ENCODE data around the gene VSTM2L. TPM values are rescaled to one million over a fixed set of nuclear protein-coding genes. Genes with fewer than 3 reads are reported as not detected.
A peak's percentile ranks its signal among the peaks of the same experiment; 100 is the strongest.

VSTM2L gene
- total RNA-seq, 2 donors from 2014 or later = 139 to 158 TPM

- intact Hi-C loops (cut with DNase I) = no loop called here
- ATAC-seq (no peak), DNase-seq (no peak)
Measured at GRCh38 chr20:37976887-37977286, 74.0 kb downstream of the VSTM2L start.

- ATAC-seq = no peak
- intact Hi-C loops (cut with DNase I) = no loop called here
Measured at GRCh38 chr20:37977338-37977737, 74.4 kb downstream of the VSTM2L start.

DNA sequence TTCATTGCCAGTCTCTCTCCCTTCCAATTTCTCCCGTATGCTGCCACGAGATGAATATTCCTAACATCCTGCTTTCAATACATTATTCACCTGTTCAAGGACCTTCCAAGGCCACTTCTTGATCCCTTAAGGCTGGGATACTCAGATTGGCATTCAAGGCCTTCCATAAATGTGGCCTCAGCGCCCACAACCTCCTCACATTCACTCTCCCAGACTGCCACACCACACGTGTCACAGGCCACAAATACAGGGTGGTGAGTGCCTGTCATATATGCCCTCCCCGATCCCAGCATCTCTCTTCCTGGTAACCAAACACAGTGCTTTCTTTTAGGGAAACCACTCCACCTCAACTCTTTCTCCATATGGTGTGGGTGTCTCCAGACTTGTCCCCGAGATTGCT, 74.9 kb downstream of the VSTM2L start:
- intact Hi-C loops (cut with DNase I) = no loop called here
- no peak for ATAC-seq
- no peak for DNase-seq

More at GRCh38 chr20:37977338-37977737, 74.4 kb downstream of the VSTM2L start:
- no peak for DNase-seq

DNA sequence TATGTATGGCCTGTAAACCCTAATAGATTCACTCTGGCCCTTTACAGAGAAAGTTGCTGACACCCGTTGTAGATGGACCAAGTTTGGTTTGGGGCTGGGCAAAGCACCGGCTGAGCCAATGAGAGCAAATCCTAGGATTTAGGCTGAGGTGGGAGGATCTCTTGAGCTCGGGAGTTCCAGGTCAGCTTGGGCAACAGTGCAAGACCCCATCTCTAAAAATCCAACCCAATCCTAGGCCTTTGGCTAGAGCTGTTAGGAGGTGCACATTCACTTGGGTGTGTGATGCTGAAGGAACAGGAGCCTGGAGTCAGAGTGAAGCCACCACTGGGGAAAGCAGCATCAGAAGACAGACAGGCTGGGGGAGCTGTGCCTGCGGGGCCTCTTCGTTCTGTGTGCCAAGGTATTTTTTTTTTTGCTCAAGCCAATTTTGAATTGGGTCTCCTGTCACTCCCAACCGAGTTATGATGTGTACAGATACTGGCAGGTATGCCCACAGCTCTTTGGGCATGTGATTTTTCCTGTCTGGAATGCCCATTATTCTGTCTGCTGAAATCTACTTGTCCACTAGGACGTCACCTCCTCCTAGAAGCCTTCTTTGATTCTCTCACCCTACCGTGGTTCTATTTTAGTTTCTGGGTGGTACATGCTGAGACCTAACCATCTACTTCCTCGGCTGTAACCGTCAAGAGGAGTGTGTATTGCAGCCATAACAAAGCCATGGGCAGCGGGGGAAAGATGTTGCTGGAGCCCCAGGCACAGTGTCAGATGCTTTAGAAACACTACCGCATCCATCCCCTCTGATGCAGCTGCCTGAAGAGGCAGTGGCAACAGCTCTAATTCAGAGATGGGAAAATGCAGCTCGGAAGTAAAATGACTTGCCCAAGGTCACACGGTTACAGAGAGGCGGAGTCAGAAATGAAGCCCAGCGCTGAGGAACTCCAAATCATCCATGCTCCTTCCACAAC, 76.4 kb downstream of the VSTM2L start:
- intact Hi-C loops (cut with DNase I) = no loop called here
- ATAC-seq (no peak), DNase-seq (no peak)

DNA sequence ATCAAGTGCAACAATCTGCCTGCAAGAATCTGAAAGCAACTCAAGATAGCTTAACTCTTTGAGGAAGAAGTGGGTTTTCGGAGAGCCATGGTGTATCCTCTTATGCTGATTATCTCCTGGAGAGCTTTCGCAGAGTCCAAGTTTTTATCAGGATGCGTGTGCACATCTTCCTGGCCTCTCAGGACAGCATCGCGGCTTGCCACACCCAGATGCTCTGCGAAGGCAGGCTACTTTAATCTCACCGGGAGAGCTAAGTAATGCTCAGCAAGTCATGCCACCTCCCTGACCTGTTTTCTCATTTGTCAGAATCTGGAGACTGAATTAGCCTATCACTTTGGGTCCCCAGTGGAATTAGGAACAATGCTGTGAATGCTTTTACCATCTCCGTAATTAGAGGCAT, 77.5 kb downstream of the VSTM2L start:
- no peak for DNase-seq
- intact Hi-C loops (cut with DNase I) = no loop called here
- no peak for ATAC-seq

- DNase-seq = no peak
- intact Hi-C loops (cut with DNase I) = no loop called here
- ATAC-seq = no peak
Measured at GRCh38 chr20:37980876-37981275, 77.9 kb downstream of the VSTM2L start.

DNA sequence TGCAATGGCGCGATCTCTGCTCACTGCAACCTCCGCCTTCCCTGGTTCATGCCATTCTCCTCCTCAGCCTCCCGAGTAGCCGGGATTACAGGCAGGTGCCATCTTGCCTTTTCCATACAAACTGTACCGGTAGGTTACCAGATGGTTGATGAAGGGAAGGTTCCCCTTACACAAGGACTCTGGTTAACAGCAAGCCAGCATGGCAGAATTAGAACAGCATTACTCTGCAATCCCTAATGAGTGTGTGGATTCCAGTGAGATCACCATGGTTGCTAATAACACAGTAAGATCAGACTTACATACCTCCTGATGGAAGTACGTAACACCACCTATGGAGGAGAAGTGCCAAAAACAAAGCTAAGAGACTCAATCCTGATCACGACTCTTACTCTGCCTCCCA, 78.6 kb downstream of the VSTM2L start:
- intact Hi-C loops (cut with DNase I) = no loop called here
- DNase-seq (no peak), ATAC-seq (no peak)

GRCh38 chr20:37983286-37983685, 80.4 kb downstream of the VSTM2L start:
- DNase-seq (no peak), ATAC-seq (no peak)
- intact Hi-C loops (cut with DNase I) = no loop called here

DNA sequence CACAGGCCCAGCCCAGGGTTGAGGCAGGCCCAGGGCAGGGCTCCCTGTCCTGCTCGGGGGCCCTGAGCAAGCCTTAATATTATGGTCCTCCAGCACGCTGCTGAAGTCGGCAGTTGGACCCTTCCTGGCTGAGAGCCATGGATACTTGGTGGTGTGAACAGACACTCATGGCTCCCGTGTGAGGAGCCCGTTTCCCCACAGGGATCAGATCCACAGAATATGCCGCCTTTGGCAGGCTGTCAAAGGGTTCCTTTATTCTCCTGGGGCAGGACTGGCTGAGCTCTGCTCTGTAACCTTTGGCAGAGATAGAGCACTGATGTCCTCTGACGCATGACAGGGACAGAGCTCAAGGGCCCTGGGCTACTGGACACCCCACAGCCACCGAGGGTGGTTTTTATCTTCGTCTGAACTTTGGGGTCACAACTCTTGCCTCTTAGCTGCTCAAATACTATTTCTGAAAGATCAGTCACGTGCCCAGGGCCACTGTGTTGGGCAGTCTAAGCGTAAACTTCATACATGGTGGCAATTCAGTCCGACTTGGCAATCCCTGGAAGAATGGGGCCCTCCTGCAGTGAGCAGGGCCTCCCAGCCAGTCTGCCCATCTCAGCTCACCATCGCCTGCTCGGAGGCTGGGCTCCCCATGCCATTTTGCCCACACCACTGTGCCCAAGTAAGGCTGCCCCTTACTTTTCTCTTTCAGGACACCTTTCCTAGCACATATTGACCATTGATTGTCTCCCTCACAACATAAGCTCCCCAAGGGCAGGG, 81.3 kb downstream of the VSTM2L start:
- intact Hi-C loops (cut with DNase I) = no loop called here
- DNase-seq (peak; percentile 66), ATAC-seq (peak; percentile 51 to 75)

- no peak for DNase-seq
- no peak for ATAC-seq
- intact Hi-C loops (cut with DNase I) = no loop called here
Measured at GRCh38 chr20:37986044-37986858, 83.3 kb downstream of the VSTM2L start.

DNA sequence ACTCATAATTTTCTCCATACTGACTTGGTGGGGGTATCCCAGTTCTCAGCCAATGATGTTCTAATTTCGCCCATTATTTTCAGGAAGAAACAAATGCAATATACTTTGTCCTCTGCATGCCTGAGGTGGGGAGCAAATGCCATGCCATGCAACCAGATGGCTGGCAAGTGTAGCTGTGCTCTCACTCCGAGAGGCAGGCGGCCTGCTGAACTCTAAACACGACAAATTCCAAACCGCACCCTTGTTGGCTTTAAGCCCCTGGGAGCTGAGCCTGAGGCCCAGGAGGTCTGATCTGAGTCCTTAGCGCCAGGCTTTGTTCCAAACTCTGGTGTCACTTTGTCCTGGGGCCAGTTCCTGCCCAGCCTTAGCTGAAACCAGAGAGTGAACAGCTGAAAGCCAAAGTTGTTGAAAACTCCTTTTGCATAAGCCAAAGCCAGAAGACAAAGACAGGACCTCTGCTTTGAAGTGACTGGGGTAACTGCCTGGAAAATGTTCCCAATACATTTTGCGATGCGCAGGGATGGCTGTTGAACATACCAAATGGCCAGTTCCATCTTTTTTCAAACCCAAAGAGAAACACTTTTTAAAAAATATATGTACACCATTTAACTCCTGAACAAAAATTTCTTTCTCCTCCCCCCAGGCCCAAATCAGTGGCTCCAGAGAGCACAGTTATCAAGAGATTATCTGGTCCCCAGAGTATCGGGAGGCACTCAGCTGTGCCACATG, 84.1 kb downstream of the VSTM2L start:
- DNase-seq = peak; percentile 75
- intact Hi-C loops (cut with DNase I) = no loop called here
- ATAC-seq = peak; percentile 66 to 75

GRCh38 chr20:37987602-37988290, 84.8 kb downstream of the VSTM2L start:
- ATAC-seq = no peak
- intact Hi-C loops (cut with DNase I) = no loop called here

GRCh38 chr20:37988306-37988954, 85.5 kb downstream of the VSTM2L start:
- ATAC-seq = no peak
- intact Hi-C loops (cut with DNase I) = no loop called here
- no peak for DNase-seq

More at GRCh38 chr20:37987602-37988290, 84.8 kb downstream of the VSTM2L start:
- DNase-seq = no peak

DNA sequence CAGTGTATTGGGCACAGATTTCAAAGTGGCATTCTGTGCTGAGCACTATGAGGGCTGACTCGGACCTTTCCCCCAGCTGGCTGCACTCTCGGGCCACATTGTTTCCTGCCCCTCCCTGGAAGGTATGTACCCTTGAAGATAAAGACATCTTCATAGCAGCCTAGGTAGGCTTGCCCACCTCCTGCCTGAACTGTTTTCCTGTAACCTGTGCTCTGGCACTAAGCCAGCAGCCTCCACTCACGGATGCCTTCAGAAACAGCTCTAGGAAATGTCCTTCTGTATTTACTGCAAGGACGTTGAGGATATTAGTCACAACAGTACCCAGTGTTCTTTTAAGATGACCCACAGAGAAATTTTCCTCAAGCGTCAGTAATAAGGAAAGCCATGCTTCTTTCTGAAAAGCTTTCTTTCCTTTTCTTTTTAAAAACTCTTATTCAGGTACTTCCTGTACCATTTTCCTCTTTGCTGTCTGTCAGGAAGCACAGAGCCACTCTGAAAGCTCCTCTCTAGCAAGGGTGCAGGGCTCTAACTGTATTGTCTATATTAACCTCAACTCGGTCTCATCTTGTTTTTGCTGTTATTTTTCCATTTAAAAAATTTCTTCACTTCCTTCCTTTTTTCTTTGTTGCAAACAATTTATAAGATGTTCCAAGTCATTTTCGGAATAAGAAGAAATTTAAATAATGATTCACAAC, 86.8 kb downstream of the VSTM2L start:
- ATAC-seq (peak in 1 of 2 donors; percentile 12), DNase-seq (peak; percentile 41)
- intact Hi-C loops (cut with DNase I) = loop anchor here in 1 of 2 donors (5.0 kb wide), 1 partner anchor 87 kb away; the partner anchor contains the start of gene VSTM2L

DNA sequence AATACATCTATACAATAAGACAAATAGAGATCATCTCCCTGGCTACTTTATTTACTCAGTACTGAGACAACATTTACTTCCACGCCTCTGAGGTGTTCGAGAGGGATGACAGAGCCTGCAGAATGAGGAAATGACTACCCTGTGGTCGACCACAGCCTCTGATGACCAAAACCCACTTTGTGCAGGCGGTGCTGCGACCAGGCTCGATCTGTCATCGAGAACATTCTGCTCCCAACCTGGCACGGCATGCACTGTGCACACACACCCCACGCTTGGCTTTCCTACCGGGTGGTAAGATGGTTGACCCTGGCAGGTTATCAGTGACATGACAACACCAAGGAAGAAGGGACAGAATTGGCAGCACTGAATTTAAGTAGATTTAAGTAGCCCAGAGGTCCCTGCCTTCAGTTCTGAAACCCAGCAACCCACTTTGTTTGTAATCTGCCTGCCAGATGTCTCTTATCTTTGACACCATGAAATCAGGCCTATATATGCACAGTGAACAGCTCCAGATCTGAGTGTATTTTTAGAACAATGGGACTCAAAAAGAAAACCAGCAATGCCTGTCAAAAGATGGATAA, 87.7 kb downstream of the VSTM2L start:
- DNase-seq (peak; percentile 74), ATAC-seq (peak; percentile 70 to 75)
- intact Hi-C loops (cut with DNase I) = loop anchor here in 1 of 2 donors (5.0 kb wide), 1 partner anchor 88 kb away; the partner anchor contains the start of gene VSTM2L

DNA sequence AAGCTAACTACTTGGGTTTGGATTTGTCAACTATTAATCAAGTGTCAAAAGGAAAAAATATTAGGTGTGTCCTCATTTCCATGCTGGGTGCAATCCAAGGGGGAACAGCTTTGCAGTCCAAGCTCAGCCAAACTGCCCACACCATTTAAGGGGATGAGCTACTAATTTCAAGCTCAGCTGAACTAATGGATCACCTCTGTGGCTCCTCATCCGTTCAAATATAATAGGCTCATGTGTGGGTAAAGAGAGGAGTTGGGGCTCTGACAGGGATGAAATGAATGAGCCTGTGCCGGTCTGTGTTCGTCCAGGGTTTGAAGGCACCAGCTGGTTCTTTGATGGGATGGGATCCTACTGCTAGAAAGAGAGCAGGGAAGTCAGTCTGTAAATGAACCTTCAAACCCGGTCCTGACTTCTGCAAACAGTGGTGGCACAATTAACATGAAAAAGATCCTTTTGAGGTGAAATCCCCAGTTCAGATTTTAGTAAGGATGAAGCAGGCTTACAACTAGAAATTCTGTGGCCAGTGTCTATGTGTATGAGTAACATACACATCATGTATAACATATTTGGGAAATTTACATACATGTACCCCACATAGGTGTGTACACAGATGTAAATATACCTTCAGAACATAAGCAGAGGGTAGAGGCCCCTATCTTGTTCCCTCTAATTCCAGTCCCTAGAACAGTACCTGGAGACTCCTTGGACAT, 88.4 kb downstream of the VSTM2L start:
- intact Hi-C loops (cut with DNase I) = loop anchor here in 1 of 2 donors (5.0 kb wide), 1 partner anchor 89 kb away; the partner anchor contains the start of gene VSTM2L
- peak in 1 of 2 donors; percentile 0 for ATAC-seq

More for the DNA sequence above, 88.4 kb downstream of the VSTM2L start:
- DNase-seq = no peak

Measured in left cardiac atrium (tissue), 4 donors.